Vagina (tissue), 2 donors: ENCODE results near the gene HOXD4. TPM values are rescaled to one million over a fixed set of nuclear protein-coding genes. Genes with fewer than 3 reads are reported as not detected.

Experiments
- DNase-seq, 2 donors: peaks; one replicate each; pipeline ENCODE4 v3.0.0-alpha.2; 2017; ENCODE audit errors: extremely low spot score in 2 of 2
- H3K27ac ChIP-seq: fragments of 200-600 bp; sonication (generic); one replicate; pipeline ENCODE4 v1.5.1; 2019
- H3K27me3 ChIP-seq: fragments of 200-600 bp; sonication (generic); one replicate; pipeline ENCODE4 v1.5.1; 2019
- H3K36me3 ChIP-seq, 2 donors: fragments of 200-600 bp; sonication (generic); one replicate each; pipeline ENCODE4 v1.5.1; 2017 to 2019
- H3K4me1 ChIP-seq: fragments of 200-600 bp; sonication (generic); one replicate; pipeline ENCODE4 v1.5.1; 2019
- H3K4me3 ChIP-seq, 2 donors: fragments of 200-600 bp; sonication (generic); 1 replicate in 1 of 2; 2 replicates in 1 of 2; pipeline ENCODE4 v1.5.1; 2016 to 2019
- H3K9me3 ChIP-seq: fragments of 200-600 bp; sonication (generic); one replicate; pipeline ENCODE4 v1.5.1; 2019
- POLR2A ChIP-seq, 2 donors: fragments of 450-650 bp; IDR thresholded peaks; one replicate each; pipeline ENCODE4 v1.6.1; 2017; ENCODE audit warnings: antibody characterized with exemption in 2 of 2, mild to moderate bottlenecking in 2 of 2, moderate library complexity in 2 of 2
- POLR2AphosphoS5 ChIP-seq, 2 donors: sonication (generic); formaldehyde crosslinking; IDR thresholded peaks; one replicate each; pipeline ENCODE4 v1.9.0; 2017; ENCODE audit warnings: antibody characterized with exemption in 2 of 2, mild to moderate bottlenecking in 2 of 2, low read depth in 1 of 2; ENCODE audit not compliant: insufficient read depth in 1 of 2
- intact Hi-C: fragments of 100-400 bp; cut with DNase I; formaldehyde crosslinking; loops from one replicate; pipeline ENCODE4 v1.15.1; 2023
- total RNA-seq: library from RNA; depleted of rRNA; stranded (reverse); fragments of >200 nt; gene quantifications from one replicate; pipeline ENCODE4 v1.2.3, GENCODE V29; 2016
- TF ChIP-seq, protein P1 (sequence below), 3 experiments: fragments of 450-650 bp in 2 of 3; fragments of 200-600 bp in 1 of 3; sonication (generic) in 1 of 3; IDR thresholded peaks; one replicate each; pipeline ENCODE4 v1.5.1; 2017 to 2019; ENCODE audit warnings: antibody characterized with exemption in 3 of 3, mild to moderate bottlenecking in 2 of 3, moderate library complexity in 2 of 3

HOXD4 gene
- total RNA-seq, 1 donor from 2014 or later, result 4.9 TPM

DNA sequence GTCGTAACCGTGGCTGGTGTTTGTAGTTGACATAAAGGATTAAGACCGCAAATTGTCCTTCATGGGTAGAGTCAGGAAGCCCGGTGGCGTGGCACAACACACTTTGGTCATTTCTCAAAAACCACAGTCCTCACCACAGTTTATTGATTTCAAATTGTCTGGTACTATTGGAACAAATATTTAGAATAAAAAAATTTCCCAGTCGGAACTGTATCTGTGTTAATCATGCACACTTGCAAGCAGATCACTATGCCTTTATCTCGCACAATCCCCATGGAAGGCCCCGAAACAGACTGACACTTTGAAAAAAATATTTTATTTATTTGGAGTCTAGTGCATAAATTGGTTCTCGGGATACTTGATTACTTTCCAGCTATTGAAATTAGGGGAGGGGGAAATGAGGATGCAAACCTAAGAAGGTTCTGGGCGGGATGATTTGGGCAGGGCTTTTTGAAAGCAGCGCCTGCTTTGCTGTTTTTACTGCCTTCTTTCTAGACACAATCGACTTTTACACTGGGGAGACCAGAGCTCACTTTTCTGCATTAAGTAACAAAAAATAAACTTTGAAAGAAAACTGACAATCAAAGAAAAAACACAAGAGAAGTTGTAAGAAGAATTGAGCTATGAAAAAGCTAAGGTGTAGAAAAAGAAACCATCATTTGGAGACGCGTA lies 21.7 kb downstream of the HOXD4 start:
- DNase-seq, result no peak
- Histone ChIP-seq H3K4me3 (no peak overlapping the region), H3K27me3 (peaks cover 5% of the 10 kb centered on the region), H3K27ac (no peak overlapping the region), H3K9me3 (no peaks in the 10 kb centered on the region), H3K36me3 (no peaks in the 10 kb centered on the region), H3K4me1 (peaks cover 6% of the 10 kb centered on the region)
- TF ChIP-seq, protein P1, sequence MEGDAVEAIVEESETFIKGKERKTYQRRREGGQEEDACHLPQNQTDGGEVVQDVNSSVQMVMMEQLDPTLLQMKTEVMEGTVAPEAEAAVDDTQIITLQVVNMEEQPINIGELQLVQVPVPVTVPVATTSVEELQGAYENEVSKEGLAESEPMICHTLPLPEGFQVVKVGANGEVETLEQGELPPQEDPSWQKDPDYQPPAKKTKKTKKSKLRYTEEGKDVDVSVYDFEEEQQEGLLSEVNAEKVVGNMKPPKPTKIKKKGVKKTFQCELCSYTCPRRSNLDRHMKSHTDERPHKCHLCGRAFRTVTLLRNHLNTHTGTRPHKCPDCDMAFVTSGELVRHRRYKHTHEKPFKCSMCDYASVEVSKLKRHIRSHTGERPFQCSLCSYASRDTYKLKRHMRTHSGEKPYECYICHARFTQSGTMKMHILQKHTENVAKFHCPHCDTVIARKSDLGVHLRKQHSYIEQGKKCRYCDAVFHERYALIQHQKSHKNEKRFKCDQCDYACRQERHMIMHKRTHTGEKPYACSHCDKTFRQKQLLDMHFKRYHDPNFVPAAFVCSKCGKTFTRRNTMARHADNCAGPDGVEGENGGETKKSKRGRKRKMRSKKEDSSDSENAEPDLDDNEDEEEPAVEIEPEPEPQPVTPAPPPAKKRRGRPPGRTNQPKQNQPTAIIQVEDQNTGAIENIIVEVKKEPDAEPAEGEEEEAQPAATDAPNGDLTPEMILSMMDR (IDR thresholded peaks at IDR 0.05), result no peak
- TF ChIP-seq POLR2A (IDR thresholded peaks at IDR 0.05) (no peak), POLR2AphosphoS5 (IDR thresholded peaks at IDR 0.05; ENCODE audit: insufficient read depth in 1 of 2, low read depth in 1 of 2) (no peak)
- intact Hi-C loops, result no loop called here

DNA sequence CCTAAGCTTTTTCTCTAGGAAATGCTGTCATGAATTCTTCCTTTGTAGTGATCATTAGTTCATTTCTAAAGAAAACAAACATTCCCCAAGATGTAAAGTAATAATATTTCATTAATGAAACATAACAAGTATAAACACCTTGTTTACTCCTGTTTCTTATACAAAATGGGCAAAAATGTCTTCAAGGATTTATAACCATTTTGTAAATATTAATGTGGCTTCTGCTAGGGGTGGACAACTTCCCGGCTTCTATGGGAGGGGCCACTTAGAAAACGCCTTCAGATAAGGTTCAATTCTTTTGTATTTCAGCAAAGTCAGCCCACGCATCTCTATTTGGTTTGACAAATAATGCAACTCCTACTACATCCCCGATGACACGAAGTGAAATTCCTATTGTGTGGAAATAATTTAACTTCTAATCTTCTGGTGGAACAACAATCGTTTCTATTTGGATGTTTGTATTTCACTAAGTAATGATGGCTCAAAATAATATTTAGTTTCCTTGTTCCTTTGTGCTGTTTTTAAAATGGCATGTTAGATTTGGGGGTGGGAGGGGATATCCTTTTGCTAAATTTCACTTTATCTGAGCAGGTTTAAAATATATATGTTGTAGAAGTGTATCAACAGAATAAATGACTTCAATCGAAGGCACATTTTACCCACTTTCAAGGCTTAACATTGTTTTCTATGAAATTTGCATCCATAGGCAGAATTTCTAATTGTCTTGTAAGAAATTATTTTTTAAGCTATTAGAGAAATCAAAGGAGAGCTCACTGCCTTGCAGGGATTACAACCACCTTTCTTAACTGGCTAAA lies 22.4 kb downstream of the HOXD4 start:
- Histone ChIP-seq H3K36me3 (no peaks in the 10 kb centered on the region), H3K4me3 (no peak overlapping the region), H3K4me1 (peaks cover 13% of the 10 kb centered on the region), H3K27ac (no peak overlapping the region), H3K9me3 (no peaks in the 10 kb centered on the region), H3K27me3 (peaks cover 5% of the 10 kb centered on the region)
- intact Hi-C loops, result no loop called here
- TF ChIP-seq, protein P1 (IDR thresholded peaks at IDR 0.05), result no peak
- no peak for TF ChIP-seq POLR2AphosphoS5 (IDR thresholded peaks at IDR 0.05; ENCODE audit: insufficient read depth in 1 of 2, low read depth in 1 of 2)
- no peak for TF ChIP-seq POLR2A (IDR thresholded peaks at IDR 0.05)
- no peak for DNase-seq

DNA sequence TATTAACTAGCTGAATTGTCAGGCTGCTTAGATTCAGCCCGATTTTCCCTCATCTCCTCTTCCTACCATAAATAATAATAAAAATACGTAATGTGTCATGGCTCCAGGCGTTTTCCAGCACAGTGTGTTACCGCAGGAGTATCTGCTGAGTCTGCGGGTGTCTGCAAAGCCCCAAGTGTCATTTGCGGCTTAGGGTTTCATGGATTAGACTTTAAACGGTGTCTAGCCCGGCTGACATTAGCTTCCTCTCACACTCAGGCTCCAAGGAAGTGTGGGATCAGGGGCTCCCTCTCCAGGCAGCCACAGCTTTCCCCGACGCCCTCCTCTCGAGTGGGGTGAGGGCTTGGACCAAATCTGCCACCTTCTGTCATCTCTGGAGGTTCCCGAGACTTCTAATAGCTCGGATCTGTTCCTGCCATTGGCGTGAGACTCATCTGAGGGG lies 23.1 kb downstream of the HOXD4 start:
- H3K27me3 ChIP-seq, result peaks cover 5% of the 10 kb centered on the region
- intact Hi-C loops, result no loop called here
- DNase-seq, result no peak
- no peak overlapping the region for H3K4me3 ChIP-seq
- H3K27ac ChIP-seq, result no peak overlapping the region
- peaks cover 13% of the 10 kb centered on the region for H3K4me1 ChIP-seq
- TF ChIP-seq, protein P1 (IDR thresholded peaks at IDR 0.05), result no peak
- TF ChIP-seq POLR2AphosphoS5 (IDR thresholded peaks at IDR 0.05; ENCODE audit: insufficient read depth in 1 of 2, low read depth in 1 of 2) (no peak), POLR2A (IDR thresholded peaks at IDR 0.05) (no peak)
- no peaks in the 10 kb centered on the region for H3K9me3 ChIP-seq
- no peaks in the 10 kb centered on the region for H3K36me3 ChIP-seq

DNA sequence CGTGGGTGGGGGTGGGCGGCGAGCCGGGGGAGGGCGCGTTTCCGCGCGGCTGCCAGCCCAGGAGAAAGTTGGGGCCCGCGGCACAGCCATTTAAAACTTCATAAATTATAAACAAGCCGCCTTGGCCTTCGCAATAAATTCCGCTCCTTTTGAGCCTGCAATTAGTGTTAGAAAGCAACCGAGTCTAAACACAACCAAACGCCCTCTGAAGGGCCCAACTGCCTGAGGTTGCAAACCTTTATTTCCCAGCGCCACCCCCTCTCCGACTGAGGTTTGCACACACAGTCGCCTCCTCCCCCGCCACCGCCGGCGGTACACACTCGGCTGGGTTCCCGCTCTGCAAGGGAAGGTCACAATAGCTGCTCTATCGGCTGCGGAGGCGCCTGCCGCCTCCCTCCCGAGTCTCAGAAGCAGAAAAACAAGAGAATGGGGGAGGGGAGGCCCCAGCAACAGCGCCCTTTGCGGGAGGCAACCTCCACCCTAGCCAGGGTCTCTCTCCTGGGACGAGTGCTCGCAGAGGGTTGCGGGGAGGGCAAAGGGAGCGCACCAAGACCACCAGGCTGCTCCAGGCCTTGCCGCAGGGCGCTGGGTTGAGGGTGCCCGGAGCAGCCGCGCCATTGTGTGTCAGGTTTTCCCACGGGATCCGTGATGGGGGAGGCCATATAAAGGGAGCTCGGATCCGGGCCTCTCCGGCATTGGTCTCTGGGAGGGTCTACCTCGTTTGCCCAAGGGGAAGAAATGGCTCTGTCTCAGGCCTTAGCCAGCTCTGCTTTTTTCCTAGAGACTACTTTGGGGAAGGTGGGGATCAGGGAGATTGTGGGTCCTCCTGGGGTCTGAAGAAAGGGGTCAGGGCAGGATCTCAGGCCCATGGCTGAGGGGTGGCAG lies 23.7 kb downstream of the HOXD4 start:
- Histone ChIP-seq H3K4me3 (no peak overlapping the region), H3K36me3 (no peaks in the 10 kb centered on the region), H3K9me3 (no peaks in the 10 kb centered on the region), H3K27ac (no peak overlapping the region), H3K27me3 (peaks cover 5% of the 10 kb centered on the region), H3K4me1 (peaks cover 13% of the 10 kb centered on the region)
- DNase-seq, result no peak
- TF ChIP-seq, protein P1 (IDR thresholded peaks at IDR 0.05), result no peak
- TF ChIP-seq POLR2A (IDR thresholded peaks at IDR 0.05) (no peak), POLR2AphosphoS5 (IDR thresholded peaks at IDR 0.05; ENCODE audit: insufficient read depth in 1 of 2, low read depth in 1 of 2) (no peak)
- intact Hi-C loops, result no loop called here
